ENCODE results near the gene DAD1.
"Not testable (repeated sequence)": the region's sequence is repeated elsewhere in the genome, so short reads cannot be mapped to it uniquely, and the experiment has no call there.

DAD1 gene

GRCh38 chr14:22589096-22589839 lies at the start of gene DAD1:
Gene DAD1 (minus strand): TSS chr14:22589224. CDS start chr14:22589157, 67 bp downstream.
- DNase-seq, result peak; percentile 99

- DNase-seq, result not testable (repeated sequence)
Measured at GRCh38 chr14:22635980-22636379, 47.0 kb upstream of the DAD1 start.

- DNase-seq, result no peak
Measured at GRCh38 chr14:22634233-22634900, 45.3 kb upstream of the DAD1 start.

- no peak for DNase-seq
Measured at GRCh38 chr14:22630486-22630885, 41.5 kb upstream of the DAD1 start.

GRCh38 chr14:22630066-22630465 lies 41.0 kb upstream of the DAD1 start:
- DNase-seq, result no peak

- no peak for DNase-seq
Measured at GRCh38 chr14:22629361-22629760, 40.3 kb upstream of the DAD1 start.

- DNase-seq, result no peak
Measured at GRCh38 chr14:22627506-22628263, 38.7 kb upstream of the DAD1 start.

- no peak for DNase-seq
Measured at GRCh38 chr14:22626590-22626989, 37.6 kb upstream of the DAD1 start.

- DNase-seq, result no peak
Measured at GRCh38 chr14:22623047-22623446, 34.0 kb upstream of the DAD1 start.

GRCh38 chr14:22622255-22622654 lies 33.2 kb upstream of the DAD1 start:
- no peak for DNase-seq

- not testable (repeated sequence) for DNase-seq
Measured at GRCh38 chr14:22615765-22616164, 26.7 kb upstream of the DAD1 start.

GRCh38 chr14:22614240-22614799 lies 25.3 kb upstream of the DAD1 start:
- DNase-seq, result no peak

- no peak for DNase-seq
Measured at GRCh38 chr14:22613736-22614239, 24.8 kb upstream of the DAD1 start.

- no peak for DNase-seq
Measured at GRCh38 chr14:22613106-22613695, 24.2 kb upstream of the DAD1 start.

- DNase-seq, result no peak
Measured at GRCh38 chr14:22610931-22611330, 21.9 kb upstream of the DAD1 start.

- DNase-seq, result no peak
Measured at GRCh38 chr14:22607291-22607690, 18.3 kb upstream of the DAD1 start.

GRCh38 chr14:22606380-22606779 lies 17.4 kb upstream of the DAD1 start:
- DNase-seq, result peak; percentile 48

- no peak for DNase-seq
Measured at GRCh38 chr14:22602862-22603261, 13.8 kb upstream of the DAD1 start.

- no peak for DNase-seq
Measured at GRCh38 chr14:22601996-22602395, 13.0 kb upstream of the DAD1 start.

GRCh38 chr14:22601456-22601855 lies 12.4 kb upstream of the DAD1 start:
- DNase-seq, result no peak

- no peak for DNase-seq
Measured at GRCh38 chr14:22600027-22600426, 11.0 kb upstream of the DAD1 start.

GRCh38 chr14:22599349-22599748 lies 10.3 kb upstream of the DAD1 start:
- DNase-seq, result no peak

- DNase-seq, result peak; percentile 35
Measured at GRCh38 chr14:22598896-22599244, 9.8 kb upstream of the DAD1 start.
